ENCODE data around the gene HAPLN1.

Gene HAPLN1

GRCh38 chr5:83633285-83633684 is 87.4 kb downstream of the HAPLN1 start:
- no peak for DNase-seq

- DNase-seq = no peak
Measured at GRCh38 chr5:83632874-83633273, 87.8 kb downstream of the HAPLN1 start.

- no peak for DNase-seq
Measured at GRCh38 chr5:83628360-83628759, 92.3 kb downstream of the HAPLN1 start.

GRCh38 chr5:83614841-83615240 is 105.8 kb downstream of the HAPLN1 start:
- no peak for DNase-seq

DNA sequence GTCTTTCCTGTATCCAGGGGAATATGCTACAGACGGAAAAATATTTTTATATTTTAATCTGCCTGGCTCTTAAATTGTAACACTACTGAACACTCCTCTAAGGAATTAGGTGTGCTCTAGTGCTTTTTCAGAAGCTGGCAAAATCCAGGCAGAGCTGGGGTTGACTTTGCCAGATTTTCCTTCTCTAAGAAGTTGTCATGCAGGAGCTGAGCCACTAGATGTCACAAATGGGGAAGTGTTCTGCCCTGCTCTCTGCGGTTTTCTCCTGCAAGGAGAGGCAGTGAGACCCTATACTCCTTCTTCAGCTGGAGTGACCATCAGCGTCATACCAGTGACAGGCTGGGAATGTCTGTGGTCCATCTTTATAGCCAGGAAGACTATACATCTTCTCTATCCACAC is 112.5 kb downstream of the HAPLN1 start:
- DNase-seq = peak; percentile 15

- no peak for DNase-seq
Measured at GRCh38 chr5:83595217-83595616, 125.4 kb downstream of the HAPLN1 start.

DNA sequence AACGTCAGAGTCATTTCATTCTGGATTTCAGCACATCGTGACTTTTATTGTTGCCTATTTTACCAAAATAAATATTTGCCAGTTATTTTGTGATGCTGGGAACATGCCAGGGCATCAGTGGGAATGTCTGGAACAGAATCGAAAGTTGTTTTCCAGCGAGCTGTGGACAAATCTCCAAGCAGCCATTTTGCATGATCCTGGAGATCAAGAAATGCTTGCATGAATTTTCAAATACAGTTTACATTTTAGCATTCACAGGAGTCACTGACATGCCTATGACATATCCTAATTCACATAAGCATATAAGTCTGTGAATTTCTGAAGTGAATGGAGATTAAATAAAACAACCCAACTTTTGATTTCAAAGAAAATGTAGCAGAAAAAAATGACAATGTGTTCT is 129.7 kb downstream of the HAPLN1 start:
- DNase-seq = no peak

GRCh38 chr5:83589786-83590185 is 130.9 kb downstream of the HAPLN1 start:
- no peak for DNase-seq

All from 8988T (cell line).